Measurements from ENCODE around the gene KCNK2.

The KCNK2 gene

DNA sequence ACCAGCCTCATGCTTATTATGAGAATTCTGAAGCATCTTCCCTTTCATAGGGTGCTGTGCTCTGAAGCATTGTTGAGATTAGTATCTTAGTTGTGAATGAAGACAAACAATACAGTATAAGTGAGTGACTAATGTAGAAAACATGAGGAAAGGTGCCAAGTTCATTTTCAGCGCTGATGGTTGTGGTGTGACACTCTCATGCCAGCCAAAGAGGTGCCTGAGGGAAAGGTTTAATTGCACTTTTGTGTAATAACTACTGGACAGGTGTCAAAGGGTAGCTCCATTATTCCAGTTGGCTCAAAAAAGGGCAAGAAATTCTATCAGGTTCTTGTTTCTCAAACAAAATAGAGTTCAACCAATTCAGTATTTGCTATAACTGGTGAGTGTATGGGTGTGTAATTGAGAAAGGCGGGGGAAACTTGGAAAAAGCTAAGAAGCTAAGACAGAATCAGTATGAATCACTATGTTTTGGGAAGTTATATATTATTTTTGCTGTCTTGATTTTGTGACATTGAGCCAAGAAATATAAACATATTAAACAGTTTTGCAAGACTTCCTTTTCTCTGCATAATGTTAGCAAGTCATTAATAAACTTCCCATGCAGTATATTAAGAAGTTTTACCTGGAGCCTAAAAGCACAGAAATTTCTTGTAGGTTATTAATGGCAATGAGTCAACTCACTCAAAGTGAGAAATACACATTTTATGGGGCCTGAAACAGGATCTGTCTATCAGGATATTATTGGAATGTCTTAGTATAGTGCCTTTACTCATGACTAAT lies 31.8 kb downstream of the KCNK2 start:
- TF ChIP-seq CTCF (conservative IDR thresholded peaks at IDR 0.05; ENCODE audit: low read length), result no peak
- H3K4me3 ChIP-seq (ENCODE audit: low read length), result no peak overlapping the region
- DNase-seq (ENCODE audit: low read depth), result peak; percentile 89

- TF ChIP-seq CTCF (conservative IDR thresholded peaks at IDR 0.05; ENCODE audit: low read length), result no peak
- DNase-seq (ENCODE audit: low read depth), result no peak
- no peak overlapping the region for H3K4me3 ChIP-seq (ENCODE audit: low read length)
Measured at GRCh38 chr1:215115760-215116159, 33.2 kb downstream of the KCNK2 start.

- TF ChIP-seq CTCF (conservative IDR thresholded peaks at IDR 0.05; ENCODE audit: low read length), result no peak
- DNase-seq (ENCODE audit: low read depth), result peak; percentile 67
- no peak overlapping the region for H3K4me3 ChIP-seq (ENCODE audit: low read length)
Measured at GRCh38 chr1:215118081-215118480, 35.5 kb downstream of the KCNK2 start.

GRCh38 chr1:215119056-215119455 lies 36.5 kb downstream of the KCNK2 start:
- no peak for DNase-seq (ENCODE audit: low read depth)
- no peak for TF ChIP-seq CTCF (conservative IDR thresholded peaks at IDR 0.05; ENCODE audit: low read length)
- no peak overlapping the region for H3K4me3 ChIP-seq (ENCODE audit: low read length)

GRCh38 chr1:215119719-215120365 lies 37.3 kb downstream of the KCNK2 start:
- TF ChIP-seq CTCF (conservative IDR thresholded peaks at IDR 0.05; ENCODE audit: low read length), result no peak
- peak; percentile 78 for DNase-seq (ENCODE audit: low read depth)
- H3K4me3 ChIP-seq (ENCODE audit: low read length), result no peak overlapping the region

DNA sequence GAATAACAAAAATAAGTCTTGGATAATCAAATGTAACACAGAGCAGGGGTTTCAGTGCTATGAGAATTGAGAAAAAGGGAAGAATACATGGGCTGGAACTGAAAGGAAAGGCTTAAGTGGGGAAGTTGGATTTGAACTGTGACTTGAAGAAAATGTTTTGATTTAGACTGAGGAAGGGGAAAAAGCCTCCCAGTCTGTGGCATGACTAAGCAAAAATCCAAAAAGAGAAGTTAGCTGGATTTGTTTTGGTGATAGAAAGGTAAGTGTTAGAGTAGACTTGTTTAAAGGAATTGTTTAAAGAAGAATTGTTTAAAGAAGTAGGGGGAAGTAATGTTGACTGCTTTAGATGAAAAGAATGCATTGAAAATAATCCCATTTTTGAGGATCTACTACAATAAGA lies 46.0 kb downstream of the KCNK2 start:
- no peak for DNase-seq (ENCODE audit: low read depth)
- TF ChIP-seq CTCF (conservative IDR thresholded peaks at IDR 0.05; ENCODE audit: low read length), result no peak
- no peak overlapping the region for H3K4me3 ChIP-seq (ENCODE audit: low read length)

GRCh38 chr1:215131291-215131690 lies 48.8 kb downstream of the KCNK2 start:
- no peak overlapping the region for H3K4me3 ChIP-seq (ENCODE audit: low read length)
- TF ChIP-seq CTCF (conservative IDR thresholded peaks at IDR 0.05; ENCODE audit: low read length), result no peak
- no peak for DNase-seq (ENCODE audit: low read depth)
